Suprapubic skin (tissue), 4 donors: ENCODE data around the gene RIPOR3.

Source experiments
- CTCF ChIP-seq, 2 donors: fragments of 200-600 bp in 1 of 2; fragments of 450-650 bp in 1 of 2; sonication (generic) in 1 of 2; IDR thresholded peaks; one replicate each; pipeline ENCODE4 v1.5.1; 2016 to 2019; ENCODE audit warnings: antibody characterized with exemption in 2 of 2, mild to moderate bottlenecking in 1 of 2, moderate library complexity in 1 of 2
- EP300 ChIP-seq: sonication (generic); formaldehyde crosslinking; IDR thresholded peaks from one replicate; pipeline ENCODE4 v1.6.1; 2017; ENCODE audit warnings: antibody characterized with exemption
- POLR2A ChIP-seq, 2 donors: fragments of 450-650 bp; IDR thresholded peaks; one replicate each; pipeline ENCODE4 v1.6.1; 2017; ENCODE audit warnings: antibody characterized with exemption in 2 of 2, mild to moderate bottlenecking in 2 of 2, moderate library complexity in 2 of 2
- POLR2AphosphoS5 ChIP-seq, 3 donors: sonication (generic); formaldehyde crosslinking; IDR thresholded peaks; one replicate each; pipeline ENCODE4 v1.6.1; 2017; ENCODE audit warnings: antibody characterized with exemption in 3 of 3

GRCh38 chr20:50723672-50724071, 32.3 kb upstream of the RIPOR3 start:
- no peak for TF ChIP-seq CTCF (IDR thresholded peaks at IDR 0.05)
- TF ChIP-seq EP300, result no peak
- TF ChIP-seq POLR2A (IDR thresholded peaks at IDR 0.05), result no peak
- no peak for TF ChIP-seq POLR2AphosphoS5 (IDR thresholded peaks at IDR 0.05)
